Activated CD4-positive, alpha-beta T cell treated with anti-CD3 and anti-CD28 coated beads for 36 hours (primary cell): ENCODE results near the gene FADS2. TPM values are rescaled to one million over a fixed set of nuclear protein-coding genes. Genes with fewer than 3 reads are reported as not detected.

Experiments used
- ATAC-seq: fragments of 200-7000 bp; cut with Tn5 transposase; one replicate; pipeline ENCODE4 v1.10.0; 2021; ENCODE audit warnings: mild to moderate bottlenecking, moderate library complexity
- CTCF ChIA-PET: fragments of 350-600 bp; sonication (Branson Sonifier 250); formaldehyde crosslinking; loops from one replicate; lab custom pipeline; 2021; ENCODE audit warnings: antibody characterized with exemption; lab: Charles Lee
- POLR2A ChIA-PET: fragments of 350-600 bp; sonication (Branson Sonifier 250); formaldehyde crosslinking; loops from one replicate; lab custom pipeline; 2021; ENCODE audit warnings: antibody characterized with exemption, inconsistent platforms; lab: Charles Lee
- DNase-seq: peaks from one replicate; pipeline ENCODE4 v3.0.0-alpha.2; 2020
- H3K27ac Mint-ChIP-seq: one replicate; pipeline ENCODE4 v1.8.0; 2021; ENCODE audit warnings: mixed read lengths
- H3K27me3 Mint-ChIP-seq: one replicate; pipeline ENCODE4 v1.8.0; 2021; ENCODE audit warnings: mixed read lengths
- H3K36me3 Mint-ChIP-seq: one replicate; pipeline ENCODE4 v1.8.0; 2021; ENCODE audit warnings: low read depth, mixed read lengths
- H3K4me1 Mint-ChIP-seq: one replicate; pipeline ENCODE4 v1.8.0; 2021; ENCODE audit warnings: mixed read lengths
- H3K4me3 Mint-ChIP-seq: one replicate; pipeline ENCODE4 v1.8.0; 2021; ENCODE audit warnings: mild to moderate bottlenecking, moderate library complexity, mixed read lengths
- H3K9me3 Mint-ChIP-seq: one replicate; pipeline ENCODE4 v1.8.0; 2021; ENCODE audit warnings: low read depth, mixed read lengths
- intact Hi-C, 2 experiments: fragments of 100-400 bp; cut with DNase I in 1 of 2; cut with micrococcal nuclease in 1 of 2; formaldehyde crosslinking; loops; one replicate each; pipeline versions ENCODE4 v1.14.2 to v1.15.1; 2022 to 2024; cut with DNase I, micrococcal nuclease
- total RNA-seq, 2 experiments: library from RNA; stranded (reverse); gene quantifications; one replicate each; pipeline ENCODE4 v1.2.3, GENCODE V29; 2021

The FADS2 gene
- total RNA-seq, 2 experiments from 2014 or later = 51.0 to 58.4 TPM

DNA sequence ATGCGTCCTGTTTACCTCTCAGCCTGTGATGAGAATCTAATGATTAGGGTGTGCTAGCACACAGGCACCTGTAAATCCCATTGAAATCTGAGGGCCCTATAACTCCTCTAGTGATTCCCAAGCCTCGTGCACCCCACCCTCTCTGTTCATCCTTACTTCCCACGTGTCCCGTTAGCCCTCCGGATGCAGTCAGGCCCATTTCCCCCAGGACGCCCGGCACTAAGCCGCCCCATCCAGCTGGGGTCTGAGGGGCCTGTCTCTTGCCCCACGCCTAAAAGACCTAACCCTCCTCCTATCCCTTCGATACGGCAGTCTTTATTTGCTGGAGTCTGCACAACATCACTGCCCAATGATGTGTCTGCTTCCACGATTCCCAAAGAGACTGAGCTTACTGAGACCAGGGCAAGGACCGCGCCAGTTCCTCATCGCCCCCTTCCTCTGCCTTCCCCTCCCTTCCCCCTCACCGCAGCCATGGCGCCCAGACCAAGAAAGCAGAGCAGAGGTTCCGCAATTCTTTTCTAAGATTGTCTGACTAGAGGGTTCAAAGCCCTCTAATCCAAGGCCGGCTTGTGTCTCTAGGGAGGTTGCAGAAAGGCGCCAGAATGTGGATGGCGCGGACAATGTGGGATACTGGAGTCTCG lies 1.1 kb upstream of the FADS2 start:
- Mint-ChIP-seq H3K36me3 (peaks cover 8% of the 10 kb centered on the region), H3K4me3 (peak overlapping the region; percentile 84), H3K27ac (peak overlapping the region; percentile 63), H3K4me1 (peaks cover 12% of the 10 kb centered on the region), H3K27me3 (peaks cover 37% of the 10 kb centered on the region), H3K9me3 (no peaks in the 10 kb centered on the region)
- ChIA-PET POLR2A (no interaction called here), CTCF (interaction anchor here (1.3 kb wide), 1 partner anchor 11 kb away, joined by 3 read pairs; no protein-coding TSS in a partner anchor)
- intact Hi-C loops = loop anchor here in 1 of 2 experiments (1.0 kb wide), 2 partner anchors 10 to 35 kb away; partner anchors contain the start of genes FADS1, FEN1 and TMEM258
- DNase-seq (peak; percentile 26), ATAC-seq (no peak)

DNA sequence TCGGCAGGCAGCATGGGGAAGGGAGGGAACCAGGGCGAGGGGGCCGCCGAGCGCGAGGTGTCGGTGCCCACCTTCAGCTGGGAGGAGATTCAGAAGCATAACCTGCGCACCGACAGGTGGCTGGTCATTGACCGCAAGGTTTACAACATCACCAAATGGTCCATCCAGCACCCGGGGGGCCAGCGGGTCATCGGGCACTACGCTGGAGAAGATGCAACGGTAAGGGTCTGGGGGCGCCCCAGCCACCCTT lies 204 bp downstream of the FADS2 start:
- ChIA-PET CTCF (interaction anchor here (1.0 to 2.0 kb wide), 4 partner anchors 11 to 36 kb away, joined by 4 to 8 read pairs (median 6); partner anchors contain the start of genes FADS1 and FEN1), POLR2A (no interaction called here)
- peak overlapping the region; percentile 74 for H3K27ac Mint-ChIP-seq
- H3K9me3 Mint-ChIP-seq = no peaks in the 10 kb centered on the region
- H3K27me3 Mint-ChIP-seq = peaks cover 40% of the 10 kb centered on the region
- H3K4me3 Mint-ChIP-seq = peak overlapping the region; percentile 84
- H3K36me3 Mint-ChIP-seq = peaks cover 8% of the 10 kb centered on the region
- ATAC-seq = no peak
- intact Hi-C loops = no loop called here
- peaks cover 14% of the 10 kb centered on the region for H3K4me1 Mint-ChIP-seq
- no peak for DNase-seq

DNA sequence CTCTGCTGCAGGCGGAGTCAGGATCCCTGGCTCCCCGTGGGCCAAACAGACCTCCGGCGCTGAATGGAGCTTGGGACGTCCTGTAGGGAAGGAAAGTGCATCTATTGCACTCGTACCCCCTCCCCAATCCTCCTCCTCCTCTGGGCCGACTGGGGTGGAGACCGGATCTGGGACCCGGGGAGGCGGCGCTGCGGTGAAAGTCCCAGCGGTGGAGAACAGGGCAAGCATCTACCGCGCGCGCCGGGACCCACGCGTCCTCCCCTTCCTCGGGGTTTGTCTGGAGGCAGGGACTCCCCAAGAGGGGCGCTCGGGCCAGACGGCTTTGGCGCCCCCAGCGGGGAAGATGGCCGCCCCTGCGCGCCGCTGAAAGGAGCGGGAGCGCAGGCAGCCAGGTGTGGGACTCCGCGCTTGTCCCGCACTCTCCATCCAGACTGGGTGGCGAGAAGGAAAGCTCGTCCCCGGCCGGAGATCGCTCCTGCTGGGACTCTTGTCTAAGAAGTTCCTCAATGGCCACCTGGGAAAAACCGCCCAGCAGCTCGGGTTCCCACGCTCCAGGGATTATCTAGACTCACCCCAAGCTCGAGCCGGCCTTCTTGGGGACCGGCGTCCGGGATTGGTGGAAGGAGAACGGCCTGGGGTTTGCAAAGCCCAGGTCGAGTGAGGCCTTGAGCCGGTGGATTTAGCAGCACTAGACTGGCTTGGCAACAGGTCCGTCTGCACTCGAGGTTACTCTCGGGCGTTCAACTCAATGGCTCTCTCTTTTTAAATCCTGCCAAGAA lies 718 bp downstream of the FADS2 start:
- ChIA-PET POLR2A (interaction anchor here (1.0 to 1.2 kb wide), 2 partner anchors 14 to 21 kb away, joined by 3 to 4 read pairs; no protein-coding TSS in a partner anchor), CTCF (interaction anchor here (0.6 to 2.0 kb wide), 10 partner anchors 11 to 531 kb away, joined by 3 to 8 read pairs (median 4); partner anchors contain the start of genes FADS1 and FEN1)
- Mint-ChIP-seq H3K27me3 (peaks cover 40% of the 10 kb centered on the region), H3K9me3 (no peaks in the 10 kb centered on the region), H3K4me3 (peak overlapping the region; percentile 84), H3K36me3 (peaks cover 13% of the 10 kb centered on the region), H3K4me1 (peaks cover 19% of the 10 kb centered on the region), H3K27ac (peak overlapping the region; percentile 74)
- intact Hi-C loops = no loop called here
- peak; percentile 64 for DNase-seq
- peak; percentile 48 for ATAC-seq

DNA sequence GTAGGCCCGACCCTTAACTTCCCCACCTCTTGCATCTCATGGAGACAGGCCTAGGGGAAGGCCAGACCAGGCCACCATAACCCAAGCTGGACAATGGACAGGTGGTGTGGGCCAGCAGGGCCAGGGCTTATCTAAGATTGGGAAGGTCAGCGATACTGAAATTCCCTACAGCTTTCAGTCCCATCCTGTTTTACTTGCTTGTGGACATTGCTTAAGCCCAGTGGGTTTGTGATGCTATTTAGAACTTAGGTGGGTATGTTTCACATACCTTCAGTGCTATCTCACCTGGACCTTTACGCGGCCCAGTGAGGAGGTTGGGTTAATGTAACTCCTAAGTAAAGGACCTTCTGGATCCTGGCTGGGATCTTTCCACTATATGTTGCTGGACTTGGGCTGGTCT lies 1.7 kb downstream of the FADS2 start:
- Mint-ChIP-seq H3K27ac (no peak overlapping the region), H3K27me3 (peaks cover 38% of the 10 kb centered on the region), H3K4me3 (peak overlapping the region; percentile 84), H3K4me1 (peaks cover 29% of the 10 kb centered on the region), H3K36me3 (peaks cover 14% of the 10 kb centered on the region), H3K9me3 (no peaks in the 10 kb centered on the region)
- intact Hi-C loops = no loop called here
- DNase-seq = no peak
- POLR2A ChIA-PET = interaction anchor here (1.0 to 1.2 kb wide), 2 partner anchors 15 to 22 kb away, joined by 3 to 4 read pairs; no protein-coding TSS in a partner anchor
- ATAC-seq = no peak
- CTCF ChIA-PET = interaction anchor here (0.5 to 2.0 kb wide), 4 partner anchors 12 to 251 kb away, joined by 3 to 8 read pairs (median 4); partner anchors contain the start of genes FADS1 and FEN1

DNA sequence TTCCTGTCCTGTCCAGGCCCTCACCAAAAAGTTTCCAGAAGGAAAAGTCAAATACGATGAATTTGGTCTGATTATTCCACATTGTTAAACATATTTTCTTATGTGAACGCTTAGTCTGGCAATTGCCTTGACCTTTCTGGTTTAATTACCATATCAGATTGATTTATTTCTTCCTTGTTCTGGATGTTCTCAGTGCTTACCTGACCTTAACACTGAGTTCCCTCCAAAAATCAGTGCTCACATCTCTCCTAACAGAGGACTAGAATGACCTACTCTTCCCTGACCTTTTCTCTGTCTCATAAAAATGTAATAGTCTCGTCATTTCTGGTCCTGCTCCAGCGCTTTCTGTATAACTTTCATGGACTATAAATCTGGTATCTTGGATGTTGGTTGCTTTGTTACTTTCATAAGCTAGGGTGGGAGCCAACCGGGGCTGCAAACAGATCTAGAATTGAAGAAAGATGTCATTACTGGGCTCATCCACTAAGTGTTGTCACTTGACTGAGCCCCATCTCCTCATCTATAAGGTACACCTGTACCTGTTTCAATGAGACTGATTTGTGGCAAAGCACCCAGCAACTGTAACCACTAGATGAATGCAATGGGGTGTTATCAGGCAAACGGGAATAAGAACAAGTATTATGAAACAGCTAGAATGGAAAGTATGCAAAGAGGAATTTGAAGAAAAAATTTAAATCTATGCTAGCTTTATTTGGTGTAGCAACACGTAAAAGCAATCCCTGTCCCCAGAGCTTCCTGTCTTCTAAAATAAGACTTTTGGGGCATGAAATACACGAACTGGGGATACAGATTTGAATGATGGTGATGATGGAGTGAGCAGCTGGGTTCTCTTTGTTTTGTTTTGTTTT lies 2.4 kb downstream of the FADS2 start:
- Mint-ChIP-seq H3K9me3 (no peaks in the 10 kb centered on the region), H3K4me1 (peaks cover 33% of the 10 kb centered on the region), H3K4me3 (peak overlapping the region; percentile 1), H3K27ac (no peak overlapping the region), H3K27me3 (peaks cover 38% of the 10 kb centered on the region), H3K36me3 (peaks cover 14% of the 10 kb centered on the region)
- no peak for ATAC-seq
- ChIA-PET POLR2A (interaction anchor here (0.7 kb wide), 1 partner anchor 9 kb away, joined by 4 read pairs; no protein-coding TSS in a partner anchor), CTCF (interaction anchor here (0.5 to 1.7 kb wide), 4 partner anchors 9 to 532 kb away, joined by 3 to 4 read pairs (median 3); partner anchors contain the start of gene FEN1)
- DNase-seq = no peak
- intact Hi-C loops = no loop called here

DNA sequence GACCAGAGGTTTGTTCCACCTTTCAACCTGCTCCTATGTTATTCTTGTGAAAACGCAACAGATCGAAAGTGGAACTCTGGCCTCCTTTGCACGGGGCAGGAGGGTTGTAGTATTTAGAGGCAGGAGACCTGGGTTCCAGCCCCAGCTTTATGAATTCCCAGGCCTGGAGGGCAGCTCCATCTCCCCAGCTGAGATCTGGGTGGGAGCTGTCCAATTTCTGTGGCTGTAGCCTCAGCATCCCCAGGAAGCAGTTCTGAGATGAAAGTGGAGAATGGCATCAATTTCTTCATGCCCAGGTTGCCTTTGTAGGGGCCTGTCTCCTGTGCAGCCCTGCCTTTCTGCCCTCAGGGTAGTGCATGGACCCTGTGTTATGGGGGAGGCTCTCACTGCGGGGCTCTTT lies 4.1 kb downstream of the FADS2 start:
- H3K27ac Mint-ChIP-seq = no peak overlapping the region
- CTCF ChIA-PET = interaction anchor here (0.5 kb wide), 1 partner anchor 274 kb away, joined by 4 read pairs; no protein-coding TSS in a partner anchor
- no peak overlapping the region for H3K4me3 Mint-ChIP-seq
- H3K9me3 Mint-ChIP-seq = no peaks in the 10 kb centered on the region
- intact Hi-C loops = no loop called here
- peaks cover 26% of the 10 kb centered on the region for H3K27me3 Mint-ChIP-seq
- no peak for ATAC-seq
- H3K36me3 Mint-ChIP-seq = peaks cover 14% of the 10 kb centered on the region
- no peak for DNase-seq
- peaks cover 34% of the 10 kb centered on the region for H3K4me1 Mint-ChIP-seq
- POLR2A ChIA-PET = no interaction called here

DNA sequence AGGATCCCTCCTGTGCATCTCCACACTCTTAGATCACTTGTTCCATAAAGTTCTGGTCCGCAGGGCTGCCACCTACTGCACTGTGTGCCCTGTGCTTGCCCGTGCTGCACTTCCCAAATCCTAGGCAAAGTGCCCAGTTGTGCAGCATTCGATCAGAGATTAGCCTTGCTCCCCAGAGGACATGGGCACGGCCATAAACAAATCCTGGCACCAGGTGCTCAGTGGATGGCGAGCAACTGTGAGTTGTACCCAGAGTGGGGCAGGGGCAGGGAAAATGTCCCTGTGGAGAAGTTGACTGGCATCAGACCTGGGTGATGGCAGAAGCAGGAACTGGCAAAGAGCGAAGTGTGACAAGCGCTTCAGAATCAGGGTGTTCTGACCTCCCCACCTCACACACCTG lies 4.7 kb downstream of the FADS2 start:
- Mint-ChIP-seq H3K4me3 (no peak overlapping the region), H3K9me3 (no peaks in the 10 kb centered on the region), H3K4me1 (peaks cover 34% of the 10 kb centered on the region), H3K27ac (no peak overlapping the region), H3K36me3 (peaks cover 14% of the 10 kb centered on the region), H3K27me3 (peaks cover 24% of the 10 kb centered on the region)
- DNase-seq (no peak), ATAC-seq (no peak)
- intact Hi-C loops = no loop called here
- ChIA-PET CTCF (interaction anchor here (0.5 kb wide), 1 partner anchor 274 kb away, joined by 4 read pairs; no protein-coding TSS in a partner anchor), POLR2A (no interaction called here)

DNA sequence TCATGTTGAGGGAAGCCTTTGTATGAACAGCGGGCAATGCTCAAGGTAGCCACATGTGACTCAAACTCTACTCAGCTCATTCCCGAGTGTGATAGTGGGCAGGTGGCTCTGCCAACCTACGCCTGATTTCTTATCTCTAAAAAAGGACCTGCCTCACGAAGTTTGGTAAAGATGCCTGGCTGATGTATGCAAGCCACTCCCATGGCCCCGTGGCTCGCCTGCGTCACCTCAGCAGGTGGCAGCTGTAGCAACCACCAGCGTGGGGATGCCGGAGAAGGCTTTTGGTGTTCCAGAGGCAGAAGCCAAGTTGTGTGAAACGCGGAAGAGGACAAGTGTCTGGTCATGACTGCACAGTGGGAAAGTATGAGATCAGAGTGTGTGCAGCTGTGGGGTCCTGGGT lies 5.4 kb downstream of the FADS2 start:
- H3K36me3 Mint-ChIP-seq = peaks cover 14% of the 10 kb centered on the region
- H3K27ac Mint-ChIP-seq = peak overlapping the region; percentile 79
- ATAC-seq (no peak), DNase-seq (peak; percentile 40)
- H3K9me3 Mint-ChIP-seq = no peaks in the 10 kb centered on the region
- intact Hi-C loops = no loop called here
- ChIA-PET CTCF (interaction anchor here (1.0 to 1.3 kb wide), 3 partner anchors 19 to 39 kb away, joined by 3 to 4 read pairs (median 3); no protein-coding TSS in a partner anchor), POLR2A (no interaction called here)
- peaks cover 24% of the 10 kb centered on the region for H3K27me3 Mint-ChIP-seq
- H3K4me1 Mint-ChIP-seq = peaks cover 31% of the 10 kb centered on the region
- H3K4me3 Mint-ChIP-seq = no peak overlapping the region

DNA sequence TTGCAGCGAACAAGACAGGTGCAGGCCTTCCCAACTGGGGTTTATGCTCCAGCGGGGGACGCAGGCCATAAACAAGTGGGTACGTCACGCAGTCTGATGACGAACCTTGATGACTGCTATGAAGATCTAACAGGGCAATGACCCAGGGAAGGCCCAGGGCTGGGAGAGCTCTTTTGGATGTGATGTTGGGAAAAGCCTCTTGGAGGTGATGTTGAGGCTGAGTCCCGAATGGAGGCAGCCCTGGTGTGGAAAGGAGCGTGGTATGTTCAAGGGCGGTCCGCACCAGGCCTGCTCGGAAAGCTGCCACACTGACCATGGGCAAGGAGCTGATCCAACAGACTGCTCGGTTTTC lies 5.8 kb downstream of the FADS2 start:
- ChIA-PET POLR2A (no interaction called here), CTCF (interaction anchor here (0.5 to 1.3 kb wide), 5 partner anchors 19 to 247 kb away, joined by 3 to 4 read pairs (median 3); no protein-coding TSS in a partner anchor)
- Mint-ChIP-seq H3K27me3 (peaks cover 22% of the 10 kb centered on the region), H3K4me3 (no peak overlapping the region), H3K4me1 (peaks cover 29% of the 10 kb centered on the region), H3K36me3 (peaks cover 16% of the 10 kb centered on the region), H3K27ac (peak overlapping the region; percentile 79), H3K9me3 (no peaks in the 10 kb centered on the region)
- intact Hi-C loops = no loop called here
- ATAC-seq = no peak
- no peak for DNase-seq

DNA sequence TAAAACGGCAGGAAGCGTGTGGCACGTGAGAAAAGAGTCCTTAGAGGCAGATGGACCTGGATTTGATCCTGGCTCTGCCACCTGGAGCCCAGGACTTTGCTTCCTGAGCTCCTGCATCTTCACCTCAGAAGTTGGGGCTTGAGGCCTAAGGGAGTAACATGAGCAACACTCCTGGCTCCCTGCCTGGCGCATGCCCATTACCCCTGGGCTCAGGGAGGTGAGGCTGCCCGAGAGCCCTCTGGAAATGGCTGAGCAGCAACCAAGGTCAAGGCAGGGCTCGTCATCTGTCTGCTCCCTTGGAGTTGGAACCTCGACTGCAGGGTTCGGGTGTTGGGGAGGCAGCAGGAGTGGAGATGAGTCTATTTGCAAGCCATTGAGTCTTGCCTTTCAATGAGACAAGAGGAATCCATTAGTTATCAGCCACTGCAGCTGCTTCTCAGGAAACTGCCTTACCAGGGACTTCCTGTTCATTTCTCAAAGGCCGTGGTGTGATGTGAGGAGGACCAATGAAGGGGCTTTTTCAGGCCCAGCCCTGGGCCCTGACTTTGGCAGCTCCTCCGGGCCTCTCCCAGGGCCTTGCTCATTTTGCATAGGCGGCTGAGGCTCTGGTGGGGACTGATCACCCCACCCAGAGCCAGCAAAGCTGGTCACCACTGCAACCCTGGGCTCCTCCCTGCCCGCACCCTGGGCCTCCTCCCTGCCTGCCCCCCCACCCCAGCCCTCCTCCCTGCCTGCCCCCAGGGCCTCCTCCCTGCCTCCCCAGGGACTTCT lies 6.4 kb downstream of the FADS2 start:
- Mint-ChIP-seq H3K9me3 (no peaks in the 10 kb centered on the region), H3K36me3 (peaks cover 13% of the 10 kb centered on the region), H3K27me3 (peaks cover 19% of the 10 kb centered on the region), H3K4me1 (peaks cover 27% of the 10 kb centered on the region), H3K4me3 (no peak overlapping the region), H3K27ac (peak overlapping the region; percentile 79)
- DNase-seq (peak; percentile 76), ATAC-seq (peak; percentile 98)
- intact Hi-C loops = no loop called here
- ChIA-PET CTCF (interaction anchor here (0.5 to 1.3 kb wide), 6 partner anchors 20 to 348 kb away, joined by 3 to 5 read pairs (median 4); no protein-coding TSS in a partner anchor), POLR2A (interaction anchor here (0.6 kb wide), 1 partner anchor 19 kb away, joined by 3 read pairs; no protein-coding TSS in a partner anchor)
